Hepatocyte (in vitro differentiated cells): Measurements from ENCODE around the gene GYPC. TPM values are rescaled to one million over a fixed set of nuclear protein-coding genes. Genes with fewer than 3 reads are reported as not detected.

Experiments
- DNase-seq: peaks from one replicate; pipeline ENCODE4 v3.0.0-alpha.2; 2016; ENCODE audit warnings: low spot score
- H2AFZ ChIP-seq: fragments of 200-600 bp; sonication (generic); 2 replicates; pipeline ENCODE4 v1.6.0; 2016; ENCODE audit warnings: antibody characterized with exemption, mild to moderate bottlenecking
- H3K27ac ChIP-seq: fragments of 200-600 bp; sonication (generic); 2 replicates; pipeline ENCODE4 v1.5.1; 2016; ENCODE audit warnings: mild to moderate bottlenecking
- H3K27me3 ChIP-seq: fragments of 200-600 bp; sonication (generic); 2 replicates; pipeline ENCODE4 v1.6.1; 2016
- H3K36me3 ChIP-seq: fragments of 200-600 bp; sonication (generic); replicated peaks from 2 replicates; pipeline ENCODE4 v1.5.1; 2016; ENCODE audit warnings: low read depth; ENCODE audit not compliant: insufficient read depth
- H3K4me1 ChIP-seq: fragments of 200-600 bp; sonication (generic); 2 replicates; pipeline ENCODE4 v1.5.1; 2016; ENCODE audit warnings: mild to moderate bottlenecking, moderate library complexity; ENCODE audit not compliant: insufficient read depth
- H3K4me2 ChIP-seq: fragments of 200-600 bp; sonication (generic); 2 replicates; pipeline ENCODE4 v1.6.0; 2016
- H3K4me3 ChIP-seq: fragments of 200-600 bp; sonication (generic); 2 replicates; pipeline ENCODE4 v1.5.1; 2016; ENCODE audit warnings: mild to moderate bottlenecking
- H3K79me2 ChIP-seq: fragments of 200-600 bp; sonication (generic); 2 replicates; pipeline ENCODE4 v1.6.0; 2017; ENCODE audit warnings: mild to moderate bottlenecking
- H3K9me2 ChIP-seq: fragments of 200-600 bp; sonication (generic); replicated peaks from 2 replicates; pipeline ENCODE4 v1.6.0; 2017; ENCODE audit warnings: mild to moderate bottlenecking; ENCODE audit not compliant: insufficient read depth
- H3K9me3 ChIP-seq: fragments of 200-600 bp; sonication (generic); 2 replicates; pipeline ENCODE4 v1.5.1; 2016; ENCODE audit warnings: low read depth, mild to moderate bottlenecking
- H4K20me1 ChIP-seq: fragments of 200-600 bp; sonication (generic); 2 replicates; pipeline ENCODE4 v1.6.0; 2016; ENCODE audit warnings: mild to moderate bottlenecking; ENCODE audit not compliant: insufficient read depth, poor library complexity, severe bottlenecking
- EZH2 ChIP-seq: fragments of 200-600 bp; sonication (generic); IDR thresholded peaks from 2 replicates; pipeline ENCODE4 v1.6.1; 2016; ENCODE audit warnings: antibody characterized with exemption, mild to moderate bottlenecking, borderline replicate concordance
- EZH2phosphoT487 ChIP-seq: fragments of 200-600 bp; sonication (generic); IDR thresholded peaks from one replicate; pipeline ENCODE4 v1.6.1; 2018; ENCODE audit warnings: antibody characterized with exemption, mild to moderate bottlenecking, low read depth, moderate library complexity; ENCODE audit not compliant: unreplicated experiment, severe bottlenecking
- WGBS: methylation state at CpG from one replicate; pipeline ENCODE4 v1.1.6; 2016; ENCODE audit warnings: low lambda C conversion rate; ENCODE audit errors: missing lambda C conversion rate; 5-methylcytosine and 5-hydroxymethylcytosine counted together
- polyA plus RNA-seq: library from polyadenylated mRNA; unstranded; fragments of >200 nt; fragmentation: Nextera tagmentation; extraction: Ambion mirVana; gene quantifications from 2 replicates; pipeline ENCODE4 v1.2.1, GENCODE V29; 2016
- total RNA-seq: library from RNA; depleted of rRNA; stranded (reverse); fragments of >200 nt; gene quantifications from 2 replicates; pipeline ENCODE4 v1.2.3, GENCODE V29; 2014
- TF ChIP-seq, protein P1 (sequence below): fragments of 200-600 bp; sonication (generic); IDR thresholded peaks from 2 replicates; pipeline ENCODE4 v1.5.1; 2016; ENCODE audit warnings: antibody characterized with exemption, mild to moderate bottlenecking; ENCODE audit not compliant: poor library complexity

GYPC gene
- total and polyA plus RNA-seq, 2 experiments from 2014 or later = 35.0 to 87.7 TPM

DNA sequence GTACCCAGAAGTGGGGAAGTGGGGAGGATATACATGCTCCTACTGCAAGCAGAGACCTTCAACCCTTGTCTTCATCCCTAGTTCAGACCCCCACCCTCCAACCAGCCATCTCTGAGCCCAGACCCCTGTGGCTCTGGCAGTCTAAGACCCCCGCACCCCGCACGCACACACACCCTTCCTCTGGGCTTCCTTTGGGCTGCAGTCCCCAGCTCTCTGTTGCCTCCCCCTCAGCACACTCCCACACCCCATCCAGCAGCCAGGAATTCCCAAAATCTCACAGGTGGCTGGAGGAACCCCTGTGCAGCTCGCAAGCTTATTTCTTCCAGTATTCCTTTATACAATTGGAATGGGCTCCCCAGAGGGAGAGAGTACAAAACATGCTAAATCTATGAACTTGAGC lies 13.9 kb upstream of the GYPC start:
- Histone ChIP-seq H3K4me1 (no peaks in the 10 kb centered on the region), H4K20me1 (no peaks in the 10 kb centered on the region), H3K79me2 (no peaks in the 10 kb centered on the region), H3K27me3 (no peaks in the 10 kb centered on the region), H2AFZ (no peak overlapping the region), H3K4me2 (no peak overlapping the region), H3K9me2 (no peaks in the 10 kb centered on the region), H3K27ac (no peak overlapping the region), H3K4me3 (no peak overlapping the region), H3K9me3 (no peaks in the 10 kb centered on the region), H3K36me3 (no peaks in the 10 kb centered on the region)
- no peak for DNase-seq
- WGBS = 74% methylated on average over 4 of the region's 4 CpGs
- TF ChIP-seq EZH2phosphoT487 (no peak), EZH2 (no peak)
- TF ChIP-seq, protein P1, sequence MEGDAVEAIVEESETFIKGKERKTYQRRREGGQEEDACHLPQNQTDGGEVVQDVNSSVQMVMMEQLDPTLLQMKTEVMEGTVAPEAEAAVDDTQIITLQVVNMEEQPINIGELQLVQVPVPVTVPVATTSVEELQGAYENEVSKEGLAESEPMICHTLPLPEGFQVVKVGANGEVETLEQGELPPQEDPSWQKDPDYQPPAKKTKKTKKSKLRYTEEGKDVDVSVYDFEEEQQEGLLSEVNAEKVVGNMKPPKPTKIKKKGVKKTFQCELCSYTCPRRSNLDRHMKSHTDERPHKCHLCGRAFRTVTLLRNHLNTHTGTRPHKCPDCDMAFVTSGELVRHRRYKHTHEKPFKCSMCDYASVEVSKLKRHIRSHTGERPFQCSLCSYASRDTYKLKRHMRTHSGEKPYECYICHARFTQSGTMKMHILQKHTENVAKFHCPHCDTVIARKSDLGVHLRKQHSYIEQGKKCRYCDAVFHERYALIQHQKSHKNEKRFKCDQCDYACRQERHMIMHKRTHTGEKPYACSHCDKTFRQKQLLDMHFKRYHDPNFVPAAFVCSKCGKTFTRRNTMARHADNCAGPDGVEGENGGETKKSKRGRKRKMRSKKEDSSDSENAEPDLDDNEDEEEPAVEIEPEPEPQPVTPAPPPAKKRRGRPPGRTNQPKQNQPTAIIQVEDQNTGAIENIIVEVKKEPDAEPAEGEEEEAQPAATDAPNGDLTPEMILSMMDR = no peak

DNA sequence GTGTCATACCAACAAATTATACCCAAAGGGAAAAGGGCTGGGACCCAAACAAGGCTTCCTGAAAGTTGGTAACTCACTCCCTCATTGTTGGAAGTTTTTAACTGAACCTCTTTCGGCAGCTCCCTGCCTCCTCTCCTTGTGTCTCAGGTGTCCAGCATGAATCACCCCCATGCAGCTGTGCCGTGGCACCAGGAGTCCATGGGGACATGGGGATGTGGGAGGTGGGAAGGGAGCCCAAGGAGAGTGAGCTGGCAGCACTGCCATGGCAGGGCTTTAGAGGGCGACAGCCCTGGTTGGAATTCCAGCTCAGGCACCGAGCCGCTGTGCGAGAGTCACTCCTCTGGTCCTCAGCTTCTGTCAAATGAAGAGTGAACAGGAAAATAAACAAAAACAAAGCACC lies 12.5 kb upstream of the GYPC start:
- no peaks in the 10 kb centered on the region for H3K9me2 ChIP-seq
- H4K20me1 ChIP-seq = no peaks in the 10 kb centered on the region
- no peaks in the 10 kb centered on the region for H3K4me1 ChIP-seq
- no peak for DNase-seq
- H3K27ac ChIP-seq = no peak overlapping the region
- no peaks in the 10 kb centered on the region for H3K9me3 ChIP-seq
- H3K27me3 ChIP-seq = no peaks in the 10 kb centered on the region
- no peaks in the 10 kb centered on the region for H3K36me3 ChIP-seq
- H3K4me3 ChIP-seq = no peak overlapping the region
- TF ChIP-seq, protein P1 = no peak
- TF ChIP-seq EZH2 (no peak), EZH2phosphoT487 (no peak)
- 86% methylated on average over 6 of the region's 6 CpGs for WGBS
- no peak overlapping the region for H2AFZ ChIP-seq
- H3K4me2 ChIP-seq = no peak overlapping the region
- H3K79me2 ChIP-seq = no peaks in the 10 kb centered on the region

DNA sequence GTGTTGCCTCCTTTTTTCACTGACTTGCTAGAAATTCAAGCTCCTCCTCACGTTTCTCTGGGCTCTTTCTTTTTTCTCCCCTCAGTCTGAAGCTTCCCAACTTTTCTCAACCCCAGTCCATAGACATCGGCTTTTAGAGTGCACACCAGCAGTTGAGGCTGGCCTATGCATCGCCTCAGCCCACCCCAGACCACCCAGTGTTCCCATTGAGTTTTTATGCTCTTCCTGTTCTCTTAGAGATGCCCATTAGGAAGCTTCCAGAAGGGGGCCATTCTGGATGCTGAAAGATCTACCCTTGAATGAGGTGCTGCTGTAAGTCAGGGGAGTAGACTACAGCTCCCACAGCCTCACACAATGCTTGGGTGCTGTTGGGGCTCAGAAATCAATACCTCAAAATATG lies 12.0 kb upstream of the GYPC start:
- Histone ChIP-seq H3K4me2 (no peak overlapping the region), H3K27me3 (no peaks in the 10 kb centered on the region), H3K4me1 (no peaks in the 10 kb centered on the region), H4K20me1 (no peaks in the 10 kb centered on the region), H3K9me2 (no peaks in the 10 kb centered on the region), H3K4me3 (no peak overlapping the region), H3K9me3 (no peaks in the 10 kb centered on the region), H3K79me2 (no peaks in the 10 kb centered on the region), H2AFZ (no peak overlapping the region), H3K36me3 (no peaks in the 10 kb centered on the region), H3K27ac (no peak overlapping the region)
- TF ChIP-seq EZH2 = no peak
- TF ChIP-seq, protein P1 = no peak
- TF ChIP-seq EZH2phosphoT487 = no peak
- no peak for DNase-seq
- WGBS = 75% methylated on average over 3 of the region's 3 CpGs
